Activated B cell treated with CpG ODN at 0.5 μM for 24 hours (primary cell): Measurements from ENCODE around the gene TPX2. TPM values are rescaled to one million over a fixed set of nuclear protein-coding genes. Genes with fewer than 3 reads are reported as not detected.

ENCODE experiments used
- ATAC-seq: fragments of 200-7000 bp; cut with Tn5 transposase; one replicate; pipeline ENCODE4 v1.10.0; 2021; ENCODE audit warnings: low read depth, mild to moderate bottlenecking, moderate library complexity
- CTCF ChIA-PET: fragments of 350-600 bp; sonication (Branson Sonifier 250); formaldehyde crosslinking; loops from one replicate; lab custom pipeline; 2021; ENCODE audit warnings: antibody characterized with exemption; lab: Charles Lee
- POLR2A ChIA-PET: fragments of 350-600 bp; sonication (Branson Sonifier 250); formaldehyde crosslinking; loops from one replicate; lab custom pipeline; 2021; ENCODE audit warnings: antibody characterized with exemption; lab: Charles Lee
- DNase-seq: peaks from one replicate; pipeline ENCODE4 v3.0.0; 2022
- H3K27ac Mint-ChIP-seq: one replicate; pipeline ENCODE4 v1.8.0; 2020; ENCODE audit warnings: mixed read lengths
- H3K27me3 Mint-ChIP-seq: one replicate; pipeline ENCODE4 v1.8.0; 2021; ENCODE audit warnings: mixed read lengths
- H3K36me3 Mint-ChIP-seq: one replicate; pipeline ENCODE4 v1.8.0; 2021; ENCODE audit warnings: low read depth, mixed read lengths
- H3K4me1 Mint-ChIP-seq: one replicate; pipeline ENCODE4 v1.8.0; 2021; ENCODE audit warnings: mixed read lengths
- H3K4me3 Mint-ChIP-seq: one replicate; pipeline ENCODE4 v1.8.0; 2020; ENCODE audit warnings: mild to moderate bottlenecking, mixed read lengths
- H3K9me3 Mint-ChIP-seq: one replicate; pipeline ENCODE4 v1.8.0; 2020; ENCODE audit warnings: mixed read lengths
- CTCF ChIP-seq: fragments of 200-600 bp; IDR thresholded peaks from one replicate; pipeline ENCODE4 v1.8.0; 2022; ENCODE audit warnings: antibody characterized with exemption, mild to moderate bottlenecking
- intact Hi-C: fragments of 100-400 bp; cut with micrococcal nuclease; formaldehyde crosslinking; loops from one replicate; pipeline ENCODE4 v1.15.1; 2024
- total RNA-seq: library from RNA; stranded (reverse); gene quantifications from 2 replicates; pipeline ENCODE4 v1.2.3, GENCODE V29; 2022

The TPX2 gene
- total RNA-seq, 1 donor from 2014 or later, result 2.8 TPM

GRCh38 chr20:31769681-31770080 lies 30.6 kb downstream of the TPX2 start:
- H3K36me3 Mint-ChIP-seq, result no peaks in the 10 kb centered on the region
- no peaks in the 10 kb centered on the region for H3K27me3 Mint-ChIP-seq
- no peak overlapping the region for H3K4me3 Mint-ChIP-seq
- ATAC-seq, result no peak
- ChIA-PET CTCF (no interaction called here), POLR2A (no interaction called here)
- no peak overlapping the region for H3K27ac Mint-ChIP-seq
- intact Hi-C loops, result no loop called here
- DNase-seq, result no peak
- TF ChIP-seq CTCF, result no peak
- no peaks in the 10 kb centered on the region for H3K4me1 Mint-ChIP-seq
- no peaks in the 10 kb centered on the region for H3K9me3 Mint-ChIP-seq

- no peak for ATAC-seq
- no peaks in the 10 kb centered on the region for H3K36me3 Mint-ChIP-seq
- H3K4me3 Mint-ChIP-seq, result no peak overlapping the region
- H3K27me3 Mint-ChIP-seq, result no peaks in the 10 kb centered on the region
- TF ChIP-seq CTCF, result no peak
- intact Hi-C loops, result no loop called here
- no peak for DNase-seq
- POLR2A ChIA-PET, result no interaction called here
- CTCF ChIA-PET, result no interaction called here
- H3K9me3 Mint-ChIP-seq, result no peaks in the 10 kb centered on the region
- H3K27ac Mint-ChIP-seq, result no peak overlapping the region
- no peaks in the 10 kb centered on the region for H3K4me1 Mint-ChIP-seq
Observed at GRCh38 chr20:31770243-31770642, 31.2 kb downstream of the TPX2 start.

GRCh38 chr20:31774408-31774807 lies 35.3 kb downstream of the TPX2 start:
- H3K4me1 Mint-ChIP-seq, result no peaks in the 10 kb centered on the region
- no peaks in the 10 kb centered on the region for H3K36me3 Mint-ChIP-seq
- ATAC-seq (no peak), DNase-seq (no peak)
- no peak for TF ChIP-seq CTCF
- H3K27ac Mint-ChIP-seq, result no peak overlapping the region
- H3K4me3 Mint-ChIP-seq, result no peak overlapping the region
- ChIA-PET POLR2A (no interaction called here), CTCF (no interaction called here)
- no peaks in the 10 kb centered on the region for H3K27me3 Mint-ChIP-seq
- no peaks in the 10 kb centered on the region for H3K9me3 Mint-ChIP-seq
- intact Hi-C loops, result no loop called here

GRCh38 chr20:31780839-31781238 lies 41.7 kb downstream of the TPX2 start:
- no peak for TF ChIP-seq CTCF
- H3K27me3 Mint-ChIP-seq, result no peaks in the 10 kb centered on the region
- POLR2A ChIA-PET, result interaction anchor here (0.6 kb wide), 2 partner anchors 27 to 255 kb away, joined by 4 read pairs; no protein-coding TSS in a partner anchor
- H3K36me3 Mint-ChIP-seq, result no peaks in the 10 kb centered on the region
- no peaks in the 10 kb centered on the region for H3K4me1 Mint-ChIP-seq
- DNase-seq (no peak), ATAC-seq (no peak)
- CTCF ChIA-PET, result no interaction called here
- H3K27ac Mint-ChIP-seq, result no peak overlapping the region
- H3K9me3 Mint-ChIP-seq, result no peaks in the 10 kb centered on the region
- no peak overlapping the region for H3K4me3 Mint-ChIP-seq
- intact Hi-C loops, result no loop called here

- Mint-ChIP-seq H3K27me3 (no peaks in the 10 kb centered on the region), H3K4me3 (no peak overlapping the region), H3K27ac (no peak overlapping the region), H3K4me1 (no peaks in the 10 kb centered on the region), H3K36me3 (no peaks in the 10 kb centered on the region), H3K9me3 (no peaks in the 10 kb centered on the region)
- intact Hi-C loops, result no loop called here
- DNase-seq, result no peak
- TF ChIP-seq CTCF, result no peak
- ChIA-PET POLR2A (no interaction called here), CTCF (no interaction called here)
- ATAC-seq, result no peak
Observed at GRCh38 chr20:31781945-31782344, 42.9 kb downstream of the TPX2 start.
